GM10266 (cell line): ENCODE data around the gene CASK.

Experiments used
- DNase-seq: peaks from one replicate; pipeline ENCODE4 v3.0.0; 2012; ENCODE audit errors: extremely low spot score
- TF ChIP-seq, protein P1 (sequence below): IDR thresholded peaks from 2 replicates; pipeline ENCODE4 v1.5.1; 2012; ENCODE audit warnings: mild to moderate bottlenecking, low read depth; ENCODE audit not compliant: control insufficient read depth, insufficient read depth; ENCODE audit errors: missing control alignments

CASK gene

DNA sequence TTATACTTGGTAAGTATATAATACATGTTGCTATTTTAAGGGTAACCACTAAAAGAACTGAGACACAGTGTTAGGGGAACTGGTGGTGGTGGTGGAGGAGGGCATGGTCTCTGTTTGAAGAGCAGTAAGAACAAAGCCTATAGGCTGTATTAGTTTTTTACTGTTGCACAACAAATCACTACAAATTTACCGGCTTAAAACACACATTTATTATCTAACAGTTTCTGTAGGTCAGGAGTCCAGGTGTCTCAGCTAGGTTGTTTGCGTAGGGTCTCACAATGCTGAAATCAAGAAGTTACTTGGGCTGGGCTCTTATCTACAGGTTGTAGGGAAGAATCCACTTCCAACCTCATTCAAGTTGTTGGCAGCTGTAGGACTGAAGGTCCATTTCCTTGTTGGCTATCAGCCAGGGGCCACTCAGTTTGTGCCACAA lies 52.6 kb downstream of the CASK start:
- TF ChIP-seq, protein P1, sequence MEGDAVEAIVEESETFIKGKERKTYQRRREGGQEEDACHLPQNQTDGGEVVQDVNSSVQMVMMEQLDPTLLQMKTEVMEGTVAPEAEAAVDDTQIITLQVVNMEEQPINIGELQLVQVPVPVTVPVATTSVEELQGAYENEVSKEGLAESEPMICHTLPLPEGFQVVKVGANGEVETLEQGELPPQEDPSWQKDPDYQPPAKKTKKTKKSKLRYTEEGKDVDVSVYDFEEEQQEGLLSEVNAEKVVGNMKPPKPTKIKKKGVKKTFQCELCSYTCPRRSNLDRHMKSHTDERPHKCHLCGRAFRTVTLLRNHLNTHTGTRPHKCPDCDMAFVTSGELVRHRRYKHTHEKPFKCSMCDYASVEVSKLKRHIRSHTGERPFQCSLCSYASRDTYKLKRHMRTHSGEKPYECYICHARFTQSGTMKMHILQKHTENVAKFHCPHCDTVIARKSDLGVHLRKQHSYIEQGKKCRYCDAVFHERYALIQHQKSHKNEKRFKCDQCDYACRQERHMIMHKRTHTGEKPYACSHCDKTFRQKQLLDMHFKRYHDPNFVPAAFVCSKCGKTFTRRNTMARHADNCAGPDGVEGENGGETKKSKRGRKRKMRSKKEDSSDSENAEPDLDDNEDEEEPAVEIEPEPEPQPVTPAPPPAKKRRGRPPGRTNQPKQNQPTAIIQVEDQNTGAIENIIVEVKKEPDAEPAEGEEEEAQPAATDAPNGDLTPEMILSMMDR: no peak
- no peak for DNase-seq

DNA sequence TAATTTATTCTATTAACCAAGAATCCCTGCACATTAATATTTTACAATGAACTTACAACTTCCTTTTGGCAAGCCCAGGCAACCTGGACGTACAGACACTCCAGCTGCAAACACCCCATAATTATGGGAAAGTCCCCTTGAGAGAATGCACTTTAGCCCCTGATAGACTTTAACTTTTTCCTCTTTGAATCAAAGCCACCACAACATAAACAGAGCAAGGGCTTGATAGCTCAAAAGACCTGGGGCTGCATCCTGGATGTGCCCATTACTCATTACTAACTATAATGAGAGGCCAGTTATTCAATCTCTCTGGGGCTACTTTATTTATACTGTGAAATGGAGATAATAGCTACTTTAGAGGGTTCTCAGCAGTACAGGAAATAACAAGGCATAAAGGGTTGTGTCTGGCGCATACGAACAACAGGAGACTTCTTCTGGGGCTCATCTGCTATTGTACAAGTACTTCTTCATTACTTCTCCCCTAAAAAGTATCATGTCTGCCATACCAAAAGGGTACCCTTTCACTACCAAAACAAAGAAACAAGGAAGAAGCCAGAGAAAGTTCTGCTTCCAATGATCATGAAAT lies 54.9 kb downstream of the CASK start:
- no peak for DNase-seq
- TF ChIP-seq, protein P1: no peak

DNA sequence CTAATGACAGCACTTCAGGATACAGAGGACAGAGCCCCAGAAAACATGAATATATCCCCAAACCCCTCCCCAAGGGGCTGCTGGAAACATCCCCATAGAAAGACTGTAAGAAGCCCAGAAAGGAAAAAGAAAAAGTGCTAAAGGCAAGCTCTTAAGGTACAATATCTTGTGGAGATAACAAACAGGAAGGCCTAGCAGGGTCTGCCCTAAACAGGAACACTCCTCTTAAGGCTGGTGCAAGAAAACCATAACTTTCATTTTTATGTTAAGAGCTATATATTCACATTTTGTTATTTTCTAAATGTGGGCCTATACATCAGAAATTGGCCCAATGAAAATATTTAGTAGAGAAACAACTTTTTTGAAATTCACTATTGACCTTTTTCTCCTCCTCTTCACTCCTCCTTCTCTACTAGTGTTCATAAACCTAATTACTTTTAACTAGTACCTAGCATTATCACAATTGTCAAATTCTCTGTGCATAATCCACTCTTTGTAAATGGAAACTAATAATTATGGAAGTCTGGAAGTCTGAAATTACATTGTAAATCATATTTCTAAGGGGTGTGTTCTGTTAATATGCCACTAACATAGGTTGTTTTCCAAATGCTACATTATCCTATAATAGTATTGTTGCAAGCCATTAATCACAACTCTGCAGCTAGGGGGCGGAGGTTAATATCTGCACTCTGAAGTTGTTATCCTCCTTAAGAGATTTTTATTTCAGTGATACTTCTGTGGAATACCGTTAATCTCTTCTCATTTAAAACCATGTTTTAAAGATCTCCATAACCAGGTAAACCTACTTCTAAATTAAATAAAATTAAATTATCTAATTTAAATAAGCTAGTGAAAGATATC lies 59.8 kb downstream of the CASK start:
- DNase-seq: no peak
- TF ChIP-seq, protein P1: no peak

DNA sequence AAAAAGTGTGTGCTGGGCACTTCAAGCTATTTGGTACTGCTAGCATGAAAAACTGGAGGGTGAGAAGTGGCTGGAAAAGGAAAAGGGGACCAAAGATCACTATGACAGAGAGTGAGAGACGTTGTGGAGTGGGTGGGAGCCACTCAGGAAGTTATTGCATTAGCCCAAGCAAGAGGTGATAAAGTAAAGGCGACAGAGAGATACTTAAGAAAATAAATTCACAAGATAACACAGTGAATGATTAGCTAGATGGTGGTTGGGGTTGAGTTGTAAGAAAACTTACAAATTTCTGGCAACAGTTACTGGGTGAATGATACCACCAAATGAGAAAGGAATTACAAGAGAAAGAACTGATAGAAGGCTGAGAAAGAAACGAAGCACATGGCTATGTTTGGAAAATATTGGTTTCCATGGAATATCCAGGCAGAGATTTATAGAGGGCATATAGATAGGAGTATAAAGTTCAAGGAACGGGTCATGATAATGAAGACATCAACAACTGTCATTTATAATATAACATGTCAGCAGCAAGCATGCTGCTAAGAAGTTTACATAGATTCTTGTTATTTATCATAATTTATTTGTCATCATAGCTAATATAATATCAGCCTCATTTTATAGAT lies 60.7 kb downstream of the CASK start:
- no peak for DNase-seq
- TF ChIP-seq, protein P1: no peak

DNA sequence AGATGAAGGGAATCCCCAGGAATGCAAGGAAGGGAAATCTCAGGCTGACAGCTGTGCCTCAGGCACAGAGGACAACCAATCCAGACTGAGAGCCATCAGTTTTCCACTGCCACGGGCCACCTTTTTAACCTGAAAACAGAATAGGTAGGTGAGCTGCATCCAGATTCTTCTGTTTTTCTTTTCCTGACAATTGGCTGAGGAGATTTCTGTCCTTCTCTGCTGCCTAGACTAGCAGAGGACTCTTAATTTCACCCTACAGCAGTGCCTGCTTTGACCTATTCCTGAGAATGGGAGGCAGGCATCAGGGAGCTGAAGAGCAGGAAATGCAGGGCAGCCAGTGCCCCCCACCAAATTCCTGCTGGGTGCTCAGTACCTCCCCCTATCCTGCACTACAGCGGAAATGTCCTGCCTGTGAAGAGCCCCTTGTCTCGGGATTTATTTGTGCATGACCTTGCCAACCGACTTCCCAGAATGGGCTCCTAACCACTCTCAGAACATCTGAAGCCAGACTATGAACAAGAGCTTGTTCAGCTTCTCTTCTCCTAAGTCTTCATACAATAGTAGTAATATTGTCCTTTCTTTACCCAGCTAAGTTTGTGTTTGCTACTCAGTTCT lies 65.1 kb downstream of the CASK start:
- no peak for DNase-seq

DNA sequence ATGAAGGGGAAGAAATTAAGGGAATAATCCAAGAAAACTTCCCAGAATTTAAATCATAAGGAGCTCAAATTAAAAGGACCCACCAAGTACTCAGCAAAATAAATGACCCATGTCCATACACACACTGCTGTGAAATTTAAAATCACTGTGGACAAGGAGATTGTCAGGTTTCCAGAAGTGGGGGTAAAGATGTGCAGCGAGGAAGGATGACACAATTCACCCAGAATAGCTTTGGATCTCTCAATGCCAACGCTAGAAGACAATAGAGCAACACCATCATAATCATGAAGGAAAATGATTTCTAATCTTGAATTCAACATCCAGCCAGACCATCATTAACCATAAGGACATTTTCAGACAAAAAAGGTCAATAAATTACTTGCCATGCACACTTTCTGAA lies 65.7 kb downstream of the CASK start:
- TF ChIP-seq, protein P1: no peak
- no peak for DNase-seq

More for the DNA sequence above, 65.1 kb downstream of the CASK start:
- TF ChIP-seq, protein P1: no peak
